AG09319 (cell line): Measurements from ENCODE around the gene SLC28A3.

Experiments used
- DNase-seq: peaks from one replicate; pipeline ENCODE4 v3.0.0-alpha.2; 2010; ENCODE audit warnings: low read depth; ENCODE audit errors: extremely low read depth
- CTCF ChIP-seq: IDR thresholded peaks from 2 replicates; pipeline ENCODE4 v1.5.1; 2011; ENCODE audit warnings: low read depth, mild to moderate bottlenecking, inconsistent platforms, low read length, moderate library complexity

Gene SLC28A3

GRCh38 chr9:84278130-84278529 is 62.4 kb downstream of the SLC28A3 start:
- no peak for DNase-seq
- TF ChIP-seq CTCF = no peak

DNA sequence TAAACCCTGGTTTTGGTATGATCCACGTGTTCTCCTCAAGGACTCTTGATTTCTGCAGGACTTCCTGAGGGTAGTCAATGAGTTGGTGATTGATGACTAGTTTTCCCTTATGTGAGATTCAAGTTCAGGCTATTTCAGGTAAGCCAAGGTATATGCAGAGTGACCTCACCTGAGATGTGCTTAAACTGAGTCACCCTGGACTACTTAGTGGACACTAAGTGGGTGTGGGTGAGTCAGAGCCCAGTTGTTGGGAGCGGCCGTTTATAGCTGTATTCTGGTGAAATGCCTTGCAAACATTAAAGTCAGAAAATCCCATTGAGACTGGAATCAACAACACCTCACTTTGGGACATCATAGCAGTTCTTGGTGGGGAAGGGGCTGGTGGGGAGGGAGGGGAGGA is 62.9 kb downstream of the SLC28A3 start:
- DNase-seq = no peak
- no peak for TF ChIP-seq CTCF

DNA sequence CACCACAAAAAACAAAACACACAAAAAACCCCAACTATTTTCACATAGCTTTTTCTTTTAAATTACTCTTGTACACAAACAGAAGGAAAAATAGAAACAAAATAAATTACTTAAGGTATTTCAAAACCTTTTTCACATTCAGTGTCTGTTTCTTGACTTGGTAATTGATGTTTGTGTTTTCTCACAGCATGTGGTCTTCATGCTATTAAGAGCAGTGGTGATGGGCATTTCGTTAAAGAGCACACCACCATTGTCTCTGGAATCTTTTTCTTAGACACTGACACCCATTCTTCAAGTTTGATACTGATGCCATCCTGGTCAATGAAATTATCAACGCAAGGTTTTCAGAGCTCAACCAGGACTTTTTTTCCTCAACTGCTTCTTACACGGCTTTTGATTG is 63.8 kb downstream of the SLC28A3 start:
- no peak for TF ChIP-seq CTCF
- no peak for DNase-seq

- TF ChIP-seq CTCF = no peak
- DNase-seq = no peak
These were observed 68.5 kb downstream of the SLC28A3 start for GRCh38 chr9:84271921-84272556.

DNA sequence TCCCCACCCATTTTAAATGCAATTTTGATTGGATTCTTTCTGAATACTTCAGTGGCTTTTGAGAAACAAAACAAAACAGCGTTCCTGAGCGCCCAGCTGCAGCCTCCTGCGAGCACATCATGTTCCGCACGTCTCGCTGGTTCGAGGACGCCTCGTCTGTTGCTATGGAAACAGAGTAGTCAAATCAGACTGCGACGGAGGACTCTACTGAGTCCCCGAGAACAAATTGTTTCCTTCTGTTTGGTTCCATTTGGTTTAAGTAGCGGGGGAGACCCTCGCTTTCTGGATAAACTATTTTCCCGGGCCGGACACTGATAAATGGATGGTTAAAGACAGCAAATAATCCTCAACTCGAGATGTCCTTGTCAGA is 69.0 kb downstream of the SLC28A3 start:
- TF ChIP-seq CTCF = no peak
- peak; percentile 16 for DNase-seq

DNA sequence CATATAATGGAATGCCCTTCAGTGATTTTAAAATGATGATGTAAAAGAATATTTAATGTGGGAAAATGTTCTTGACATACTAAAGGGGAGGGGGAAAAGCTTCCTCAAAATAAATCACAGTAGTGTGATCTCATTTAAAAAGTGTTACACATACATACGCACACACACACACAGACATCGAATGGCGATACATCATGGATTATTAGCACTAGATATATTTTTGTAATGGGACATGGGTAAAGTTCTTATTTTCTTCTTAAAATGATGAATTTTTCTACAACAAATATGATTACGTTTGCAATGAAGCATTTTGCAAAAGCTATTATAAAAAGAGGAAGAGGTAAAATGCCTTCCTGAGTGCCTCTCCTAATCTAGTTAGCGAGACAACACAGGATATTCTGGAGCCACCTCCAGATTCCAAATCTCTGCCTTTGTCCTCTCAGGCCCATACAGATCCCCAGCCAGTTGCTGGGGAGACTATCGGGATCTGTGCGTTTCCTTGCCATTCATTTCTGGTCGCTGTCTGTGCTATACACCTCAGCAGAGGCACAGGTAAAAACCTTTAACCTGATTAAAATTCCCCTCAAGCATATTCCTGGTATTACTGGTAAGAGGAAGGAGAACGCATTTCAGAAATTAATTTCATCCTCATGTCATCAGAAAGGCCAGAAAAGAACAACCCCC is 69.6 kb downstream of the SLC28A3 start:
- TF ChIP-seq CTCF = no peak
- no peak for DNase-seq

- no peak for DNase-seq
These were observed 74.4 kb downstream of the SLC28A3 start for GRCh38 chr9:84266087-84266561.

More at GRCh38 chr9:84266087-84266561, 74.4 kb downstream of the SLC28A3 start:
- no peak for TF ChIP-seq CTCF
